GM21737 (cell line): ENCODE results near the gene PCDHB11.
"Not testable (repeated sequence)": the region's sequence is repeated elsewhere in the genome, so short reads cannot be mapped to it uniquely, and the experiment has no call there.

ENCODE experiments used
- ATAC-seq: cut with Tn5 transposase; IDR thresholded peaks from one replicate; pipeline ENCODE4 v1.9.1; 2021; ENCODE audit warnings: mild to moderate bottlenecking, moderate library complexity; ENCODE audit not compliant: unreplicated experiment

The PCDHB11 gene

DNA sequence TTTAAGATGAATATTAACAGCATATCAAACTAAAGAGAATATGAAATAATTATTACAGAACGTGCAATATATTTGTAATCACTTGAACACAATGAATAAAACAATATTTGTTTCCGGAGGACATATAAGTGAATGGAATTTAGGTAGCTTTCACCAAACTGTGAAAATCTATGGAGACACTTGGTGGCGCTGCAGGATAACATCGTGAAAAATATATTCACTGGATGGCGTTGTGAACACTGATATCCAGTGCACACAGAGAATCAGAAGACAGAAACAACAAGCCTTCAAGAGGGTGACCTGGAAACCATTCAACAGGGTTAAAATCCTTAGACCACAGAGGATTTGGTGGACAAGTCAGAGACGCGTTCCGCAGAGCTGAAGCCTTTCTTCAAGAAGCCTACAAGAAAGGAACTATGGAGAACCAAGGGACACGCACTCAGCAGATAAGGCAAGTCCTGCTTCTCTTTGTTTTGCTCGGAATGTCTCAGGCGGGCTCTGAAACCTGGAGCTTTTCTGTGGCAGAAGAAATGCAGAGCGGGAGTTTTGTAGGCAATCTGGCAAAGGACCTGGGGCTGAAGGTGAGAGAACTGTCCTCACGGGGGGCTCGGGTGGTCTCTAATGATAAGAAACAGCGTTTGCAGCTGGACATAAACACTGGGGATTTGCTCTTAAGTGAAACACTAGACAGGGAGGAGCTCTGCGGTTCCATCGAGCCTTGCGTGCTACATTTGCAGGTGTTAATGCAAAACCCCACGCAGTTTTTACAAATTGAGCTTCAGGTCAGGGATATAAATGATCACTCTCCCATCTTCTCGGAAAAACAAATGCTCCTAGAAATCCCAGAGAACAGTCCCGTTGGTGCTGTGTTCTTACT, at the start of gene PCDHB11:
Gene PCDHB11, plus strand, starts transcription at position 269 of the 877 bp plus-strand sequence. Its CDS starts 148 bp downstream, at position 417.
- ATAC-seq, result no peak

DNA sequence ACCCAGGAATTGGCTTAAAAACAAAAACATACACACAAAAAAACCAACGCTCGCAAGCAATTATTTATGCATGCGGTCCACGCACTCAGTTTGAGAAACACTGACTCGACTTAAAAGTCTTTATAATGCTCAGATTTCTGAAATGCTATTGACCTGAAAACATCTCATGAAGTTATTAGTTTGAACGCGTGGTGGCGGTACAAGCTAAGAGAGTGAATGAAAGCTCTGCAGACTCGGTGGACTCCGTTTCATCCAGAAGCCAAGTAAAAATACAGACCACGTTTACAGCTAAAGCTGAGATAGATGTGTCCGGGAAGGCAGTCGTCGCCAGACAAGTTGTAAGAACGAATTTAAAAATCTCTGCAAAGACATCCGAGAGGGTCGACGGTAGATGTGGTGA, 49.6 kb upstream of the PCDHB11 start, which contains the start of gene PCDHB6:
Gene PCDHB6, plus strand, starts transcription at position 246 of the 400 bp plus-strand sequence. CDS start 201 bp downstream, outside the sequence.
- ATAC-seq, result no peak

DNA sequence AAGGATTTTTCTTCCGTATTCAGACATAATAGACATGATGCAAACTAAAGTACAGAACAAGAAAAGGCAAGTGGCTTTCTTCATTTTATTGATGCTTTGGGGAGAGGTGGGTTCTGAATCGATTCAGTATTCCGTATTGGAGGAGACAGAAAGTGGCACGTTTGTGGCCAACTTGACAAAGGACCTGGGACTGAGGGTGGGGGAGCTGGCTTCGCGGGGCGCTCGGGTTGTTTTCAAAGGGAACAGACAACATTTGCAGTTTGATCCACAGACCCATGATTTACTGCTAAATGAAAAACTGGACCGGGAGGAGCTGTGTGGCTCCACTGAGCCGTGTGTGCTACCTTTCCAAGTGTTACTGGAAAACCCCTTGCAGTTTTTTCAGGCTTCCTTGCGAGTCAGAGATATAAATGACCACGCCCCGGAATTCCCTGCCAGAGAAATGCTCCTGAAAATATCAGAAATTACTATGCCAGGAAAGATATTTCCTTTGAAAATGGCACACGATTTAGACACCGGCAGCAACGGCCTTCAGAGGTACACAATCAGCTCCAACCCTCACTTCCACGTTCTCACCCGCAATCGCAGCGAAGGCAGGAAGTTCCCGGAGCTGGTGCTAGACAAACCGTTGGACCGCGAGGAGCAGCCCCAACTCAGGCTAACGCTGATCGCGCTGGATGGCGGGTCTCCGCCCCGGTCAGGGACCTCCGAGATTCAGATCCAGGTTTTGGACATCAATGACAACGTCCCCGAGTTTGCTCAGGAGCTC, 49.0 kb upstream of the PCDHB11 start:
- ATAC-seq, result no peak

DNA sequence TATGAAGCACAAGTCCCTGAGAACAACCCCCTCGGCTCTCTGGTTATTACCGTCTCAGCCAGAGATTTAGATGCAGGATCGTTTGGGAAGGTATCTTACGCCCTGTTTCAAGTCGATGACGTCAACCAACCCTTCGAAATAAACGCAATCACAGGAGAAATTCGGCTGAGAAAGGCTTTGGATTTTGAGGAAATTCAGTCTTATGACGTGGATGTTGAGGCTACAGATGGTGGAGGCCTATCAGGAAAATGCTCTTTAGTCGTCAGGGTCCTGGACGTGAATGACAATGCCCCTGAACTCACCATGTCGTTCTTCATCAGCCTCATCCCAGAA, 48.5 kb upstream of the PCDHB11 start:
- no peak for ATAC-seq

DNA sequence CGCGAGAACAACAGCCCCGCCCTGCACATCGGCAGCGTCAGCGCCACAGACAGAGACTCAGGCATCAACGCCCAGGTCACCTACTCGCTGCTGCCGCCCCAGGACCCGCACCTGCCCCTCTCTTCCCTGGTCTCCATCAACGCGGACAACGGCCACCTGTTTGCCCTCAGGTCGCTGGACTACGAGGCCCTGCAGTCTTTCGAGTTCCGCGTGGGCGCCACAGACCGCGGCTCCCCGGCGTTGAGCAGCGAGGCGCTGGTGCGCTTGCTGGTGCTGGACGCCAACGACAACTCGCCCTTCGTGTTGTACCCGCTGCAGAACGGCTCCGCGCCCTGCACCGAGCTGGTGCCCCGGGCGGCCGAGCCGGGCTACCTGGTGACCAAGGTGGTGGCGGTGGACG, 47.8 kb upstream of the PCDHB11 start:
- not testable (repeated sequence) for ATAC-seq

DNA sequence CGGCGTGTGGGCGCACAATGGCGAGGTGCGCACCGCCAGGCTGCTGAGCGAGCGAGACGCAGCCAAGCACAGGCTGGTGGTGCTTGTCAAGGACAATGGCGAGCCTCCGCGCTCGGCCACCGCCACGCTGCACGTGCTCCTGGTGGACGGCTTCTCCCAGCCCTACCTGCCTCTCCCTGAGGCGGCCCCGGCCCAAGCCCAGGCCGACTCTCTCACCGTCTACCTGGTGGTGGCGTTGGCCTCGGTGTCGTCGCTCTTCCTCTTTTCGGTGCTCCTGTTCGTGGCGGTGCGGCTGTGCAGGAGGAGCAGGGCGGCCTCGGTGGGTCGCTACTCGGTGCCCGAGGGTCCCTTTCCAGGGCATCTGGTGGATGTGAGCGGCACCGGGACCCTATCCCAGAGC, 47.3 kb upstream of the PCDHB11 start:
- not testable (repeated sequence) for ATAC-seq

DNA sequence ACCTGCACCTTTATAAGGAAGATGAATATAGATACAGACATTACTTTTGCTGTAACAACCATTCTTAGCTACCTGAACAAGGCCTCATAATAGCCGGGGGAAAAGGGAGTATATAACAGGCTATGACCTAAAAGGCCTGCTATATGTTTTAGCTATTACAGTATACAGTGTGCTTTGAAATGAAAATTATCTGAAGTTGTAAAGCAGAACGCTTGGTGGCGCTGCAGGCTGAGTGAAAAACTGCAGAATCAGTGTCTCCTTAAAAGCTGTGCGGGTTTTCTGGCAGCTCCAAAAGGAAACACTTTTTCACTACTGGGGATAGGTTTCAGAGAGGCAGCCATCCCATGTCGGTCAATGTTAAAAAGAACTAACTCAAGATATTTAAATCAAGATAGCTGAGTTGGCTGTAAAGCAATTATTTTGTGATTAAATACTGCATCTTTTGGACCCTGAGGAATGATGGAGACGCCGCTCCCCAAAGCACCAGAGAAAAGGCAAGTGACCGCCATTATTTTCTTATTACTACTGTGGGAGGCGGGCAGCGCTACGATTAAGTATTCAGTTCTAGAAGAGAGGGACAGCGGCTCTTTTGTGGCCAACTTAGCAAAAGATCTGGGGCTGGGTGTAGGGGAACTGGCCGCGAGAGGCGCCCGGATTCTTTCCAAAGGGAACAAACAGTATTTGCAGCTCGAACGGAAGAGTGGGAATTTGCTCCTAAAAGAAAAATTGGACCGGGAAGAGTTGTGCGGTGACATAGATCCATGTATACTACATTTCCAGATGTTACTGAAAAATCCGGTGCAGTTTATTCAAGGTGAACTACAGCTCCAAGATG, 43.7 kb upstream of the PCDHB11 start:
- ATAC-seq, result no peak

DNA sequence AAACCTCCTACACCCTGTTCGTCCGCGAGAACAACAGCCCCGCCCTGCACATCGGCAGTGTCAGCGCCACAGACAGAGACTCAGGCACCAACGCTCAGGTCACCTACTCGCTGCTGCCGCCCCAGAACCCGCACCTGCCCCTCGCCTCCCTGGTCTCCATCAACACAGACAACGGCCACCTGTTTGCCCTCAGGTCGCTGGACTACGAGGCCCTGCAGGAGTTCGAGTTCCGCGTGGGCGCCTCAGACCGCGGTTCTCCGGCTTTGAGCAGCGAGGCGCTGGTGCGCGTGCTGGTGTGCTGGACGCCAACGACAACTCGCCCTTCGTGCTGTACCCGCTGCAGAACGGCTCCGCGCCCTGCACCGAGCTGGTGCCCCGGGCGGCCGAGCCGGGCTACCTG, 42.1 kb upstream of the PCDHB11 start:
- ATAC-seq, result not testable (repeated sequence)

DNA sequence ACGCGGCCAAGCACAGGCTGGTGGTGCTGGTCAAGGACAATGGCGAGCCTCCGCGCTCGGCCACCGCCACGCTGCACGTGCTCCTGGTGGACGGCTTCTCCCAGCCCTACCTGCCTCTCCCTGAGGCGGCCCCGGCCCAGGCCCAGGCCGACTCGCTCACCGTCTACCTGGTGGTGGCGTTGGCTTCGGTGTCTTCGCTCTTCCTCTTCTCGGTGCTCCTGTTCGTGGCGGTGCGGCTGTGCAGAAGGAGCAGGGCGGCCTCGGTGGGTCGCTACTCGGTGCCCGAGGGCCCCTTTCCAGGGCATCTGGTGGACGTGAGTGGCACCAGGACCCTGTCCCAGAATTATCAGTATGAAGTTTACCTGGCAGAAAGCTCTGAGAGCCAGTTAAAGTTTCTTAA, 41.5 kb upstream of the PCDHB11 start:
- ATAC-seq, result not testable (repeated sequence)

DNA sequence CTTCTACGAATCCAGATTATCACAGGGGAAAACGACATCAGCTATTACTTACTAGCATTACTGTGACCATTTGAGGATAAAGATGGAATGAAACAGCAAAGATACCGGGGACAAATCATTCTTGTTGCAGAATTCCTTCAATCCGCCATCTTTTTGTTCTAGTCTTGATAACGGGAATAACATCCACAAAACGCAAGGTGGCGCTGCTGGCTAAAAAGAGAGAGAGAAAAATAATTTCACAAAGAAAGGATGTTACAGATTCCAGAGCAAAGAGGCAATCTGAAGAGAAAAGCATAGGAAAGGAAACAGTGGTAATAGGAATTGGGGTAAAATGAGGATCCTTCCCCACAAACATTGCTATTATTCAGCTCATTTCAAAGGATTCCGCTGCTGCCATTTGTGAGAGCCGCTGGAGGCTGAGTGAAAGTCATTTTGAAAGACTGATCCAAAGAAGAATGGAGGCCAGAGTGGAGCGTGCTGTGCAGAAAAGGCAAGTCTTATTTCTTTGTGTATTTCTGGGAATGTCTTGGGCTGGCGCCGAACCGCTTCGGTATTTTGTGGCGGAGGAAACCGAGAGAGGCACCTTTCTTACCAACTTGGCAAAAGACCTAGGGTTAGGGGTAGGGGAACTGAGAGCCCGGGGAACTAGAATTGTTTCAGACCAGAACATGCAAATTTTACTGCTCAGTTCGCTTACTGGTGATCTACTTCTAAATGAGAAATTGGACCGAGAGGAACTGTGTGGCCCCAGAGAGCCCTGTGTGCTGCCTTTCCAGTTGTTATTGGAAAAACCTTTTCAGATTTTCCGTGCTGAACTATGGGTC, 26.8 kb upstream of the PCDHB11 start, which contains the start of gene PCDHB7:
Gene PCDHB7, plus strand, starts transcription at position 264 of the 824 bp plus-strand sequence. Its CDS starts 192 bp downstream, at position 456.
- ATAC-seq, result no peak

DNA sequence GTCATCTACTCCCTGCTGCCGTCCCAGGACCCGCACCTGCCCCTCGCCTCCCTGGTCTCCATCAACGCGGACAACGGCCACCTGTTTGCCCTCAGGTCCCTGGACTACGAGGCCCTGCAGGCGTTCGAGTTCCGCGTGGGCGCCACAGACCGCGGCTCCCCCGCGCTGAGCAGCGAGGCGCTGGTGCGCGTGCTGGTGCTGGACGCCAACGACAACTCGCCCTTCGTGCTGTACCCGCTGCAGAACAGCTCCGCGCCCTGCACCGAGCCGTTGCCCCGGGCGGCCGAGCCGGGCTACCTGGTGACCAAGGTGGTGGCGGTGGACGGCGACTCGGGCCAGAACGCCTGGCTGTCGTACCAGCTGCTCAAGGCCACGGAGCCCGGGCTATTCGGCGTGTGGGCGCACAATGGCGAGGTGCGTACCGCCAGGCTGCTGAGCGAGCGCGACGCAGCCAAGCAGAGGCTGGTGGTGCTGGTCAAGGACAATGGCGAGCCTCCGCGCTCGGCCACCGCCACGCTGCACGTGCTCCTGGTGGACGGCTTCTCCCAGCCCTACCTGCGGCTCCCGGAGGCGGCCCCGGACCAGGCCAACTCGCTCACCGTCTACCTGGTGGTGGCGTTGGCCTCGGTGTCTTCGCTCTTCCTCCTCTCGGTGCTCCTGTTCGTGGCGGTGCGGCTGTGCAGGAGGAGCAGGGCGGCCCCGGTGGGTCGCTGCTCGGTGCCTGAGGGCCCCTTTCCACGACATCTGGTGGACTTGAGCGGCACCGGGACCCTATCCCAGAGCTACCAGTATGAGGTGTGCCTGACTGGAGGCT, 24.9 kb upstream of the PCDHB11 start:
- not testable (repeated sequence) for ATAC-seq

DNA sequence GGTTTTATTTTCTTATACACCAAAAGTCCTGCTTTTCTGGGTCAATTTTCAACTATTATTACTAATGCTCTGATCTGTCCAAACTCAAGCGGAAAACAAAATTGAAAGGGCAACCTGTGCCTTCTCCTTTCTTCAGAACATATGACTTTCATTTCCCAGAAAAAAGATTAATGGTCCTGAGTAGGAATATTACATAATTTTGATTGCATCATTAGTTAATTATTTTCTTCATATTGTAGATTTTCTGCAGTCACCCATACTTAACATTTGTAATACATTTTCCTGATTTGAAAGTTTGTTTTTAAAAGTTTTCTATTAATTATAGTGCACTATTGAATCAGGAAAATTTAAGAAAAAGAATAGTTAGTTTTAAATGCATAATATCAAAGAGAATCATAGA, 23.5 kb upstream of the PCDHB11 start:
- ATAC-seq, result no peak

DNA sequence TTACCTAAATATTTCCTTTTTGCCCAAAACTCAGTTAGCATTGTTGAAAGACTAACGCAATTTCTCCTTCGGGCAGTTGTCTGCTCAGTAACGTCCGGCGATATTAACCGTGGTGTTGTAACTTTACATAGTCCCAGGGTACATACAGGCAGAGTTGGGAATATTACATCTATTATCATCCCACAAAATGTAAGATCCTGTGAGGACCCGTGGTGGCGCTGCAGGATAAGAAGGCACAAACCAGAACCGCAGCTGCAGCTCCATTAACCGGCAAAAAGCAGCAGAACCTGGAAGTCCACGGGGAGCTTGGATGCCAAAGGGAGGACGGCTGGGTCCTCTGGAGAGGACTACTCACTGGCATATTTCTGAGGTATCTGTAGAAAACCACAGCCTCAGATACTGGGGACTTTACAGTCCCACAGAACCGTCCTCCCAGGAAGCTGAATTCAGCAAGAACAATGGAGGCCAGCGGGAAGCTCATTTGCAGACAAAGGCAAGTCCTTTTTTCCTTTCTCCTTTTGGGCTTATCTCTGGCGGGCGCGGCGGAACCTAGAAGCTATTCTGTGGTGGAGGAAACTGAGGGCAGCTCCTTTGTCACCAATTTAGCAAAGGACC, 21.7 kb upstream of the PCDHB11 start, which contains the start of gene PCDHB8:
Gene PCDHB8, plus strand, starts transcription at position 214 of the 615 bp plus-strand sequence. Its CDS starts 245 bp downstream, at position 459.
- not testable (repeated sequence) for ATAC-seq

DNA sequence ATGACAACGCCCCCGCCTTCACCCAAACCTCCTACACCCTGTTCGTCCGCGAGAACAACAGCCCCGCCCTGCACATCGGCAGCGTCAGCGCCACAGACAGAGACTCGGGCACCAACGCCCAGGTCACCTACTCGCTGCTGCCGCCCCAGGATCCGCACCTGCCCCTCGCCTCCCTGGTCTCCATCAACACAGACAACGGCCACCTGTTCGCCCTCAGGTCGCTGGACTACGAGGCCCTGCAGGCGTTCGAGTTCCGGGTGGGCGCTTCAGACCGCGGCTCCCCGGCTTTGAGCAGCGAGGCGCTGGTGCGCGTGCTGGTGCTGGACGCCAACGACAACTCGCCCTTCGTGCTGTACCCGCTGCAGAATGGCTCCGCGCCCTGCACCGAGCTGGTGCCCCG, 20.1 kb upstream of the PCDHB11 start:
- not testable (repeated sequence) for ATAC-seq

DNA sequence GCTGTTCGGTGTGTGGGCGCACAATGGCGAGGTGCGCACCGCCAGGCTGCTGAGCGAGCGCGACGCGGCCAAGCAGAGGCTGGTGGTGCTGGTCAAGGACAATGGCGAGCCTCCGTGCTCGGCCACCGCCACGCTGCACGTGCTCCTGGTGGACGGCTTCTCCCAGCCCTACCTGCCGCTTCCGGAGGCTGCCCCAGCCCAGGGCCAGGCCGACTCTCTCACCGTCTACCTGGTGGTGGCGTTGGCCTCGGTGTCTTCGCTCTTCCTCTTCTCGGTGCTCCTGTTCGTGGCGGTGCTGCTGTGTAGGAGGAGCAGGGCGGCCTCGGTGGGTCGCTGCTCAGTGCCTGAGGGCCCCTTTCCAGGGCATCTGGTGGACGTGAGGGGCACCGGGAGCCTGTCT, 19.6 kb upstream of the PCDHB11 start:
- ATAC-seq, result not testable (repeated sequence)

DNA sequence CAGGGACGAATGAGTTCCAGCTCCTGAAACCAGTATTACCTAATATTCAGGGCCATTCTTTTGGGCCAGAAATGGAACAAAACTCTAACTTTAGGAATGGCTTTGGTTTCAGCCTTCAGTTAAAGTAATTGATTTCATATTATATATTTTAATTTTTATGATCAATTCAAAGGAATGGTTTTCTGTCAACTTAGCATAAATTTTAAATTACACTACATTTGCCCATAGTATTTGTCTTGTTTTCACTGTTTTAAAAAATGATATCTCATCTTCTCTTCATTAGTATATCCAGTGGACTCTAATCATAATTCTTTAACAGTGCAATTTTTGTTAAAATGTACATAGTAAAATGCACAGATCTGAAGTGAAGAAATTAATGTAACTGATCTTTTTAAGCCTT, 19.1 kb upstream of the PCDHB11 start:
- no peak for ATAC-seq

DNA sequence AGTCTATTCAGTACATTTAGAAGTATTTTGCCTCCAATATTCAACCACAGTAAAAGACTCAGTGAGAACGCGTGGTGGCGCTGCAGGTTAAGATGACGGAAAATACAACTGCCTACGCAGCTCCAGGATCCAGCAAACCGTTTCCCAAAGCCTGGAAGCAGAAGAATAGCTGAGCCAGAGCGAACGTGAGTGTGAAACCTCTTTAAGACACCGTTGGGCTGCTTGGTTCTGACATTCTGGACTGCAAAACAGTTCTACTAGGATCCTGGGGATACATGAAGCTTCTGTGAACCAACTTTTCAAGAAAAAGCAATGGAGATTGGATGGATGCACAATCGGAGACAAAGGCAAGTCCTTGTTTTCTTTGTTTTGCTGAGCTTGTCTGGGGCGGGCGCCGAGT, 17.2 kb upstream of the PCDHB11 start, which contains the start of gene PCDHB16:
Gene PCDHB16, plus strand, starts transcription at position 140 of the 400 bp plus-strand sequence. Its CDS starts 173 bp downstream, at position 313.
- no peak for ATAC-seq

DNA sequence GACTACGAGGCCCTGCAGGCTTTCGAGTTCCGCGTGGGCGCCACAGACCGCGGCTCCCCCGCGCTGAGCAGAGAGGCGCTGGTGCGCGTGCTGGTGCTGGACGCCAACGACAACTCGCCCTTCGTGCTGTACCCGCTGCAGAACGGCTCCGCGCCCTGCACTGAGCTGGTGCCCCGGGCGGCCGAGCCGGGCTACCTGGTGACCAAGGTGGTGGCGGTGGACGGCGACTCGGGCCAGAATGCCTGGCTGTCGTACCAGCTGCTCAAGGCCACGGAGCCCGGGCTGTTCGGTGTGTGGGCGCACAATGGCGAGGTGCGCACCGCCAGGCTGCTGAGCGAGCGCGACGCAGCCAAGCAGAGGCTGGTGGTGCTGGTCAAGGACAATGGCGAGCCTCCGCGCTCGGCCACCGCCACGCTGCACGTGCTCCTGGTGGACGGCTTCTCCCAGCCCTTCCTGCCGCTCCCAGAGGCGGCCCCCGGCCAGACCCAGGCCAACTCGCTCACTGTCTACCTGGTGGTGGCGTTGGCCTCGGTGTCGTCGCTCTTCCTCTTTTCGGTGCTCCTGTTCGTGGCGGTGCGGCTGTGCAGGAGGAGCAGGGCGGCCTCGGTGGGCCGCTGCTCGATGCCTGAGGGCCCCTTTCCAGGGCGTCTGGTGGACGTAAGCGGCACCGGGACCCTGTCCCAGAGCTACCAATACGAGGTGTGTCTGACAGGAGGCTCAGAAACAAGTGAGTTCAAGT, 15.1 kb upstream of the PCDHB11 start:
- not testable (repeated sequence) for ATAC-seq
